Stimulated activated CD4-positive, alpha-beta T cell treated with anti-CD3 and anti-CD28 coated beads, Interleukin-4, amount 100 ng/mL, for 48 hours (primary cell): Measurements from ENCODE around the gene VDAC1.

ENCODE experiments used
- DNase-seq, 2 donors: peaks; one replicate each; pipeline ENCODE4 v3.0.0-alpha.2; 2020; ENCODE audit warnings: low read depth in 2 of 2

Gene VDAC1

DNA sequence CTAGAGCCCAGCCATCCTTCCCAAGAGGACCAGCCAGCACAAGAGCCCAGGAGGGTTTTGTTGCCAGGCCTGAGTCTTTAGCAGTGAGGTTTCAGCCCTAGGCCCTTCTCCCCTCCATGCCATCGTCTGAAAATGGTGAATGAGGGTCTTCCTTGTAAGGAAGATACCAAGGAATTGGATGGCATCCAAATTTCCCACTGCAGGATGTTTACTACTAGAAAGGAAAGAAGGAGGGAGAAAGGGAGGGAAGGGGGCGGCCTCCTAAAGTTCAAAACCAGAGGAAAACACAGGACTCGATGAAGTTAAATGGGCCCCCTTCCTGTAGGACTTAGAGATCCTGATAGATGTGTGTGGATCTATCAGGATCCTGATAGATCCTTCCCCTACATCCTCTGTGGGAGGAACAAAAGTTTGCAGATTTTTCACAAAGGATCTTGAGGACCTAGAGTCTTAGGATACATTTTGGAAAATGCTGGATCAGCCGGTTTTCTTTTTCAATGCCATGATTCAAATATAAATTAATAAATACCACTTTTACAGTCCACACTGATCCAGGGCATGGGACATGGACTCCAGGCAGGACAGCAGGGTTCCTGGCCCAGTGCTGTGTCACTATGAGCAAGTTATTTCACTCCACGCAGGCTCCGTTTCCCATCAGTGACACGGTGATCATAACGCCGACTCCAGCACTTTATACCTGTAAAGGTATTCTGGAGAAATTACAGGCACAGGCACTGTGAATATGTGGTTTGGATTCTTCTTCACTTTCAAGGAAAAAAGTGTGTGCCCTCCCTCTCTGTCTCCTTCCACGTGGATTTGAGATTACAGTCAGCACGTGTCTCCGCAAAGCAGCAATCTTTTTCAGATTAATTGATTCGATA is 77.2 kb downstream of the VDAC1 start:
- DNase-seq, result no peak

DNA sequence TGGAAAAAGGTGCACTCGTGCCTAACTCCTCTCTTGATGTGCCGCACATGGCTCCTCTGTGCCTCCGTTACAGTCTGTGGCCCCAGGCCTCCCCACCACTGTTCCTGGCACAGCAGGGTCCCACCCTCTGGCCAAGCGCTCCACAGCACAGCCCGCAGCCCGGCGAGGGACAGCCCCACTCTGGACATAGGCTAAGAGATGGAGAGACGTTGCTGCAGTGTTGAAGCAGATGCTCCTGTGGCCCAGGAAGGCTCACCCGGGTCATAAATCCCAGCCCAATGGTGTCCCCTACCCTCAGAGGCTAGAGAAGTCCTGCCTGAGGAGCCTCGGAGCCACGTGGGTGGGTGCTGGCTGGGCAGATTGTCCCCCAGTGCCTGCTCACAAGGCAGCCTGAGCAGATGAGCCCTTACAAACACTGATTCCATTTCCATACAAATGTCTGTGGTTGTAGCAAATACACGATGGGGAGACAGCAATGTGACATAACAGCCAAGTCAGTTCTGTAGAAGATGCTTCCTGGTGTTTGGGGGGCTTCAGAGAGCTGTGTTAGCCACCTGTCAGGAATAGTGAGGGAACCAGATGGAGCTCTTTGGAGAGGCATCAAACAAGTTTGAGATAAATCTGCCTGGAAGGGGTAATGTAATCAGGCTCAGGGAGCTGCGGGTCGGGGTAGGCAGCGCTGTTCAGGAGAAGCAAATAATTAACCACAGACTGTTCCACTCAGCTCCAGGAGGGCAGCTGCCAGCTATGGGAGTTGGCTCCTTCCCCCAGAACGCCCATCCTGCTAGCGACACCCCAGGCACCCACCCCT is 78.1 kb downstream of the VDAC1 start:
- DNase-seq, result no peak

DNA sequence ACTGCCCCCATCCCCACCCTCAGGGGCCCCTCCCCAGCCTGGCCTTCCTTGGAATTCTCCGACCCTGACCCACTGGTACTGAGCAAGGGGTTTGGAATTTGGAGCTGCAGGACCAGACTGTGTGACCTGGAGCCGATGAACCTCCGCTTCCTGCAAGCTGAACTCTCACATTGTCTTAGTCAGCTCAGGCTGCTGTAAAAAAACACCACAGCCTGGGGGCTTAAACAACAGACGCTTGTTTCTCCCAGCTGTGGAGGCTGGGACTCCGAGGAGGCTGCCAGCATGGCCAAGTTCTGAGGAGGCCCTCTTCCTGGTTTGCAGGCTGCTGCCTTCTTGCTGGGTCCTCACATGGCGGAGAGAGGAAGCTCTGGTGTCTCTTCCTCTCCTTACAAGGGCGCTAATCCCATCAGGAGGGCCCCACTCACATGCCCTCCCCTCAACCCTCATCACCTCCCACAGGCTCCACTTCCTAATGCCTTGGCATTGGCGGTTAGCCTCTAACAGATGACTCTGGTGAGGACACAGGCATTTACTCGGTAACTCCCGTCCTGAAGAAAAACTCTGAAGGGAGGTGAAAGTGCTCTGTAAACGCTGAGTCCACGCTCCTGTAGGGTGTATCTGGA is 78.8 kb downstream of the VDAC1 start:
- DNase-seq, result no peak

DNA sequence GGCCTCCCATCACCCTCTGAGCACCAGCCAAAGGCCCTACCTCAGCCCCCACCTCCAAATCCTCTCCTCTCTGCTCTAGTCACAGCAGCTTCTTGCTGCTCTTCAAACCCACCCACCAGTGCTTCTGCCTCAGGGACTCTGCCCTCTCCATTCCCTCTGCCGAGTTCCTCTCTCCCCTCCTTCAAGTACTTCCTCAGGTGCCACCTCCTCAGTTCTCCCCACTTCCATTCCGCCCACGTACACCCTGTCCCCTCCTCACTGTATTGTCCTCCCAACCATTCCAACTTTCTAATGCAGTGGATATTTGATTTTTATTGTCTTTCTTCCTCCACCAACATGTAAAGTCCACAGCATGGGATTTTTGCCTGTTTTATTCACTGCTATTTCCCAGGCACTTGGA is 79.5 kb downstream of the VDAC1 start:
- no peak for DNase-seq

DNA sequence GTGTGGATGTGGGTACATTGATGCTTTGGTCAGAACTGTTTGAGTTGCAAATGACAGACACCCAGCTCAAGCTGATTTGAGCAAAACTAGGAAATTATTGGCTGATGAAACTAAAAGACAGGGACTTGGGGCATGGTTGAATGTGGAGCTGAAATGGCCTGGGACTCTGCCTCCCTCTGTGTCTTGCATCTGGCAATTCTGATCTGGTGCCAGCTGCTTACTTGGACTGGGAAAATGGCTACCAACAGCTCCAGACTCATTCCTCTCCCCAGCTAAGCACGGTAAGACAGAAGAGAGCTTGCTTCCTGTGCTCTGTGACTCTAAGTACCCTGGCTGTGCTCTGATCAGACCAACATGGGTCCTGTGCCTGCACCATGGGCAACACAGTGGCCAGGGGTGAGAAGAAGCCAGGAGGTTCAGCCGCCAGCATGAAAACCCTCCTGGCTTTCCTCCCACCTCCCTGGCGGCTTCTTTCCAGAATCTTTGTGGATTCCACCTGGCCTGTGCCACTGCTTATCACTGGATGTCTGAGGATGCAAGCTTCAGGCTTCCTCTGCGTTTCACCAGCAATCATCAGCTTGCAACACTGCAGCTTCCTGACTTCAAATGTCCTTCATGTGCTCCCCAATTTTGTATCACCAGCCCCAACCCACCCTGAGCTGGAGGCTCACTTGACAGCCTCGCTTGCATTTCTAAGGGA is 80.4 kb downstream of the VDAC1 start:
- no peak for DNase-seq

DNA sequence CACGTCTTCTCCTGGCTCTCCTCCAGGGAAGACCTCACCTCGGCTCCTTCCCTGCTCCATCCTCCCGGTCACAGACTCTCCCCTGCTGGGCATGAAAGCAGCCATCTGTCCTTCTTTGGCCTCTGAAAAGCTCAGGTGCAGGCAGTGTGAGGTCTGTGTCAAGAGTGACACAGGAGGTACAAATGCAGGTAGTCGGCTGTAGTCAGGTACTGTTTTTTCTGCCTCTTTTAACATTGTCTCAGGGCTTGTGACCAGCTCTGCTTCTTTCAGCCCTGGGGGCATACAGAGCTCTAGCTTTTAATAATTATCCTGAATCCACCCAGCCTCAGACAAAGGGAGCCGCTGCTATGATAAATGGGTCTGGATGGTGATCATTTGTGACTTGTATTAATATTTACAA is 82.8 kb downstream of the VDAC1 start:
- DNase-seq, result no peak
